ENCODE results near the gene YKT6.
"Not testable (repeated sequence)": the region's sequence is repeated elsewhere in the genome, so short reads cannot be mapped to it uniquely, and the experiment has no call there.

YKT6 gene

GRCh38 chr7:44194069-44194468, 6.7 kb upstream of the YKT6 start:
- DNase-seq: no peak

DNA sequence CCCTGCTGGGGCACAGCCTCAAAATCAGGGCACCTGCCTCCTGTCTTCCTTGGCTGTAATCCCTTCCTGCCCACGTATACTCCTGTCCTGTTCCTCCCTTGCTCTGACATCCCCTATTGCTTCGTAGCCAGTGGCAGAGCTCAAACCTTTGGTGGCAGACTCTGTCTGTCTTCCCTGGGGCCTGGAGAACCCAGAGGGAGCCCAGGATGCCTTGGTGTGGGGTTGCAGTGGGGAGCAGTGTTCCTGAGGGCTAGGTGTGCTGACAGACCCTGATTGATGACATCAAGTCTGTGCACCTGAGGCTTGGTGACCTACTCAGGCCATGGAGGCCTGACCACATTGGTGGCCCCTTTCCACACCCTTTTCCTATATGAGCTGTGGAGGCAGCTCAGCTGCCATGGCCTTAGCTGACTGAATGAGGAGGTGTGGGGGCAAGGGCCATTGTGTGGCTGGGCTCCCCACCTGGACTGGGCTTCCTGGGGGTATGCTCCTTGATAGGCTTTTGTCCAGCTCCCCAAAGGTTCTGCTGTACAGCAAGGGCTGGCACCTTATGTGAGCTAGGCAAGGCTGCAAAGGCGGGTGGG, 6.1 kb upstream of the YKT6 start:
- no peak for DNase-seq

GRCh38 chr7:44195889-44196288, 4.9 kb upstream of the YKT6 start:
- peak in 2 of 14 donors; percentile 32 to 33 for DNase-seq

- peak in 3 of 14 donors; percentile 8 to 32 (median 31) for DNase-seq
Observed at GRCh38 chr7:44196450-44196872, 4.3 kb upstream of the YKT6 start.

- no peak for DNase-seq
Observed at GRCh38 chr7:44197474-44197873, 3.3 kb upstream of the YKT6 start.

- not testable (repeated sequence) for DNase-seq
Observed at GRCh38 chr7:44200163-44200562, 615 bp upstream of the YKT6 start.

- DNase-seq: no peak
Observed at GRCh38 chr7:44201813-44202212, 1.0 kb downstream of the YKT6 start.

DNA sequence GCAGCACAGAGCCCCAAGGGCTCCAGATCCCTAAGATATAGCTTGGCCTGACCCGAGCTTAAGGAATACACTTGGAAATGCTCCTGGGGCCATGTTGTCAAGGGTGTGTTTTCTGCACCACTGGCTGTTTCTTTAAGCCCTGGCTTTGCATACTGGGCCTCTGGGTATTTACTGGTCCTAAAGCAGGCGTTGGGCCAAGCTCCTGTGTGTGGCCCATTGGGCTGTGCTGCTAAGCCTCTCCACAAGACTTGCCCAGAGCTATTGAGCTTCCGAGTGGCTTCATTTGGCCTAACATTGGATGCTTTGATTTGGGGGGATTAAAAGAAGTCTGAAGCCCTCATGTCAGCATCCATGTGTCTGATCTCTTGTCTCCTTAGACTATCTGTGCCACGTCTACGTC, 5.2 kb downstream of the YKT6 start:
- DNase-seq: no peak

DNA sequence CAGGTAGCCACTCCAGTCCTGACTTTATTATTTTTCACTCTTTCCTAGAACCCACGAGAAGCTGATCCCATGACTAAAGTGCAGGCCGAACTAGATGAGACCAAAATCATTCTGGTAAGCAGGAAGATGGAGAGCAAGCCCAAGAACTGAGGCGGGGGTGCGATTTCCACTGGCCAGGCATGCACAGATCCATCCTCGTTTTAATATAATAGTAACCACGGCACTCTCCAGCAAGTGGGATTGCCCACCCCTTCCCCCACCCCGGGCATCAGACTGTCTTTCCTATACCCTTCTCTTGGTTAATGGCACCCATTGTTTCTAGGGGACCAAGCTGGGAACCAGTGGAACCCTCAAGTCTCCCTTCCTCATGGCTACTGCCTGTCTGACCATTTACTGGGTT, 7.3 kb downstream of the YKT6 start:
- no peak for DNase-seq

- DNase-seq: peak in 4 of 14 donors; percentile 18 to 27 (median 23)
Observed at GRCh38 chr7:44210107-44210506, 9.3 kb downstream of the YKT6 start.

DNA sequence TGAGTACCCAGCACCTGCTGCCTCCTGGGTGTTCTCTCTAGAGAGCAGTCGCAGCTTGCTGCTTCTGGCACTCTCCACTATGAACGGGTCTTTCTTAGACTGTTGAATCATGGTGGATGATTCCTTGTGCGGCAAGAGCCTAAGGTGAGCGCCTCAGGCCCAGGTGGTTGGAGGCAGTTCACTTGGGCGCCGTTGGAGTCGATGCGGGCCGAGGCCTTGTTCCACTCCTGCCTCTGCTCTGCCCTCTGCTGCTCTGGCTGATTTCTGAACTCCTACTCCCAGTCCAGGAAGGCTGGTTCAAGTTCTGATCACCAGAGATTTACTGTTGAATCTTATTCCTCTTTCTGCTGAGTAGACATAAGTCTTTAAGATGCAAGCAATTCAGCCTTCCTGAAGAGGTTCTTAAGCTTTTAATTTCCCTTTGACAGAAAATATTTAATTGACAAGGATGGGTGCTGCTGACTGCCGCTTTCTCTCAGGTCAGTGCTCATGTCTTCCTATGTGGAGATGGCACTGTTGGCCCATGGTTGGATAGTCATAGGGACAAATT, 10.4 kb downstream of the YKT6 start:
- DNase-seq: no peak

GRCh38 chr7:44212018-44212417, 11.2 kb downstream of the YKT6 start:
- DNase-seq: peak in 11 of 14 donors; percentile 25 to 82 (median 58)

- DNase-seq: no peak
Observed at GRCh38 chr7:44212581-44213184, 11.9 kb downstream of the YKT6 start.

- peak in 2 of 14 donors; percentile 16 to 20 for DNase-seq
Observed at GRCh38 chr7:44213206-44213876, 12.6 kb downstream of the YKT6 start.

GRCh38 chr7:44213877-44214388, 13.2 kb downstream of the YKT6 start:
- no peak for DNase-seq

GRCh38 chr7:44215531-44215930, 14.8 kb downstream of the YKT6 start:
- no peak for DNase-seq

DNA sequence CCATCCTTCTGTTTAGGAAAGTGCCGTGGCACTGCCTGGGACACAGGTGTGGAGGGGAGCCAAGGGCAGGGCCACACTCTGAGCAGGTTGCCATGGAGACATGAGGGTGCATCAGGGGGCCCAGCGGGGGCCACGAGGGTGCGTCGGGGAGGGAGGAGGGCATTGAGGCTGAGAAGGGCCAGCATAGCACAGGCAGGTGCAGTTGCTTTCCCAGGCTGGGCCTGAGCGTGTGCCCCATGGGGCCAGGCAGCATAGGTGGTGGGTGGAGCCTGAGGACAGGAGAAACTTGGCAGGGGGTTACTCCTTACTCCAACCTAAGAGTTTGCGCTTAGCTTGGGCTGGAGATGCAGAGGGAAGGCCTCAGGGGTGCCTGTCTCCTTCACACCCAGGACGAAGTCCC, 15.2 kb downstream of the YKT6 start:
- DNase-seq: no peak

- peak in 4 of 14 donors; percentile 30 to 77 (median 34) for DNase-seq
Observed at GRCh38 chr7:44216521-44217222, 15.9 kb downstream of the YKT6 start.

DNA sequence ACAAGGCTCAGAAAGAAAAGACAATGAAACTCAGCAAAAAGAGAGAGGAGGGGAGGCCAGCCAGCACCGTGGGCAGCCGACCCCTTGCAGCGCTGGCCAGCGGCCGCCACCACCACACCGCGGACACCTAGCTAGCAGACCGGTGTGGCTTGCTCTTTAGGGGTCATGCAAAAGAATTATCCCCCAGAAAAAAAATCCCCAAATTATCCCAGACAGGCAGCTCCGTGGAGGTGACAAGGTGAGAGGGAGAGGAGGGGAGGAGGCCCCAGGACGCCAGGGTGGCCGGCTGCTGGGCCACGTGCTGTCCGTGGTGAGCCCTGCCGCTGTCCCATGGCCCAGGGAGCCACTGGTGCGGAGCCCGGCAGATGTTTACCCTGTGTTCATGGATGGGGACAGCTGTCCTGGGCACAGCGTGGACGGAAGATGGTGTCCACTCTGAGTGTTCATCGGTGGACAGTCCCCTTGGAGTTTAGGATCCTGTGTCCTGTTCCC, 16.5 kb downstream of the YKT6 start:
- no peak for DNase-seq

DNA sequence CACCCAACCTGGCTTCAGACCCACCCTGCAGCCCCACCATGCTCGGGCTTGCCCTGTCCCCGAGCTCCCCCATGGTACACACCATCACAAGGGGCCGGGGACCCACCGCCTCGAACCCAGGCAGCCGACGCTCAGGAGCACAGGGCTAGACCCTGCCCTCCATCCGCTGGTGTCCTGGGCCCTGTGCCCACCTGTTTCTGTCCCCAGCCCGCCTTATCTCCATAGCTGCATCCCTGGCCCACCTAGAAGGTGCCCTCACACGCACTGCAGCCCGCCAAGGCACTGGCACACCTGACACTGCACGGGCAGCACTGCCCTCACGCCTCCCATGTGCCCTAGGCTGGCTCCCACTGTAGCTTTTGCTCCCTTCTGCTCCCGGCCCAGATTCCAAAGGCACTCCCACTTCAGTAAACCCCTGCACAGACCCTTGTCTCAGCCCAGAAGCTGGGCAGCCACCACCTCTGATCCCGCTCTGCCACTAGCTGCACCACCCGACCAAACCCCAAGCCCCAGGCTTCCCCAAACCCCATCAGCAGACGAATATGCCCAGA, 17.1 kb downstream of the YKT6 start:
- DNase-seq: no peak

GRCh38 chr7:44218418-44219201, 17.8 kb downstream of the YKT6 start:
- no peak for DNase-seq

All from C1 segment of cervical spinal cord (tissue), 14 donors.